Embryonic facial prominence (tissue), 1 donor: Measurements from ENCODE around the gene STAT5B.
"Not testable (repeated sequence)": the region's sequence is repeated elsewhere in the genome, so short reads cannot be mapped to it uniquely, and the experiment has no call there.

Experiments used
- DNase-seq: peaks from one replicate; pipeline ENCODE4 v3.0.0-alpha.2; 2016; ENCODE audit errors: extremely low spot score

The STAT5B gene

DNA sequence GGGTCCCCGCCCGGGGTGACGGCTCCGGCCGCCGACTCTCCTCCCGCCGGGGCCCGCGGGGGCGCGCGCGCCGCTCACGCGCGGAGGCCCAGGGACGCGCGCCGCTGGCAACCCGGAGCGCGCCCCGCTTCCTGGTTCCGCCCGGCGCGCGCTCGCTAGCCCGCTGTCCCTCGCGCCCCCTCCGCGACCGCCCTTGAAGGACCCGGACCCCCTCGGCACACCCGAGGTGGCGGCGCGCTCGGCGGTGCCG, at the start of gene STAT5B:
STAT5B (minus strand) TSS at position 33 of the 250 bp plus-strand sequence. CDS start 44,264 bp downstream, outside the sequence.
- DNase-seq, result no peak

DNA sequence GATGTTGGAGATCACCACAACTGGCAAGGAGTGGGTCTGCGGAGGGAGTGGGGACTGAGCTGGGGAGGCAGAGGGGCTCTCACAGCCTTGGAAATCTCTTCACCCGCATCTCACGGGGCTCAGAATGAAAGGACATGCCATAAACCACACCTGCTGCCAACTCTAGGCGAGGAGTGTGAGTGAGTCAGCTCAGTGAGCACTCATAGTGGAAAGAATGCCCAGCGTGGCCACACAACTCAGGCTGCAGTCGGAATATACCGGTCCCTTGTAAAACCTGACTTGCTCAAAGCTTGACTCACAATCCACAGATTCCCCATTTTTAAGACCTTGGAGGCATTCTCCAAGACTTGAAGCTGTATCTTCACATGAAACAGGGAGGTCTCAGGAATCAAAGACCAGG, 48.8 kb upstream of the STAT5B start:
- DNase-seq, result no peak

DNA sequence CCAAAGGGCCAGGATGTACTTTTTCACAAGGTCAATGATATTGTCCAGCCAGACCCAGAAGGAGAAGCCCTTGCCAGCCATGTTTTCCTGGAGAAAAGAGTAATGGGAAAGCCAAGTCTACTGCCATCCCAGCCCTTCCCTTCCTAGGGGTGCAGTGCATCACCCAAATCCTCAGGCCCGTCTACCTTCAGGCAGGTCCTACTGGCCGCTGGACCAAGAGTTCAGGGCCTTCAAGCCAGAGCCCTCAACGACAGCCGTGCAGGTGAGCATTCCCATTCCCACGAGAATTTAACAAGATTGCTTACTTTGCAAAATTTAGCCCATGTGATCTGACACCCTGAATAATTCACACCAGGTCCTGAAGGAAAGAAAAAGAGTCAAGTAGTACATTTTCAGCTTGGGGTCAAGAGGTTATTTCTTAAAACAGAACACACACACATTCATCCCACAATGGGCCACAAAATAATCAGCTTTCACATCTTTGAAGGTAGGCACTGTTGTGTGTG, 47.1 kb upstream of the STAT5B start:
- DNase-seq, result no peak

DNA sequence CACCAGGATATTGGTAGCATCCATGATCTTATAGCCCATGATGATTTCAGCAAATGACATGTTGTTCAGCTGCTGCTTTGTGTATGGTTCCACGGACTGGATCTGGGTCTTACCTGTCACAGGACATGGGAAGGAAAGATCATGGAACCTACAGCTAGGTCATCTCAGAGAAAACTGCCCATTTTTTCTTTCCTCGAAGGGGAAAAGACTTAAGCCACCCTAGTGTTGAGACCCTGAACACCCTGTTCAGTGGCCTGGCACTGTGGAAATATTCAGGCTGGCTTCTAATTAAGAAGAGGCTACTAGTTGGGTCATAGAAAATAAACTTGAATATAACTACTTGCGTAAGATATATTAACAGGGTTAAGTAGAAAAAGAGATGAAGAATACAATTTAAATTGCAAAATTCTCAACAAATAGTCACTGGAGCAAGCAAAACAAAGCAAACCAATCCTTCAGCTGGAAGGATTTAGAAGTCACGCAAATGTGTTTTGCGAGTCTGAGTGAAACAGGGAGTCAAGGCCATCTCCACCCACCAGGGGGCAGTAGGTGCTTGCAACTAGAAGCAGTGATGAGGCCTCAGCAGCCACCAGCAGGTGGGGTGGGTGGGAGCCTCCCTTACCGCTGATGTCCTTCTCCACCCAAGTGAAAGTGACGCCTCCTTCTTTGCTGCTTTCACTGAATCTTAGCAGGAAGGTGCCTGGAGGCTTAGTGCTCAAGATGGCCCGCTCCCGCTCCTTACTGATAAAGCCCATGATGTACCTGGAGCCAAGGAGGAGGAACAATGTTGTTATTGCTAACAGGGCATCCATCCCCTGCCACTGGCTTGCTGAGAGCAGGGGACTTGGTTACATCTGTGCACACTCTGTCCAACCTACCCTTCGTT, 46.4 kb upstream of the STAT5B start:
- DNase-seq, result peak; percentile 70

DNA sequence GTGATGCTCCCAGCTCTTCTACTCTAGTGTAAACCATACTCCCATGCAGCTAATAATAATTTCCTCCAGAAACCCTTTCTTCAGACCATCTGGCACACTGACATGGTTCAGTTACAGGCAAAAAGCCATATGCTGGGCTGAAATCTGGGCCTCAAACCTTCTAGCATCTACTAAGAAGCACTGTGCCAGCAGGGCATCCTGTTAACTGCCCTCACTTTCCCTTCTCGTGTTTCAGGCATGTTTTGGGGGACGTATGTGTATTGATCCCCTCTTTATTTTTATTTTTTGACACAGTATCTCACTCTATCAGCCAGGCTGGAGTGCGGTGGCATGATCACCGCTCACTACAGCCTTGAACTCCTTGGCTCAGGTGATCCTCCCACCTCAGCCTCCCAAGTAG, 45.4 kb upstream of the STAT5B start:
- no peak for DNase-seq

DNA sequence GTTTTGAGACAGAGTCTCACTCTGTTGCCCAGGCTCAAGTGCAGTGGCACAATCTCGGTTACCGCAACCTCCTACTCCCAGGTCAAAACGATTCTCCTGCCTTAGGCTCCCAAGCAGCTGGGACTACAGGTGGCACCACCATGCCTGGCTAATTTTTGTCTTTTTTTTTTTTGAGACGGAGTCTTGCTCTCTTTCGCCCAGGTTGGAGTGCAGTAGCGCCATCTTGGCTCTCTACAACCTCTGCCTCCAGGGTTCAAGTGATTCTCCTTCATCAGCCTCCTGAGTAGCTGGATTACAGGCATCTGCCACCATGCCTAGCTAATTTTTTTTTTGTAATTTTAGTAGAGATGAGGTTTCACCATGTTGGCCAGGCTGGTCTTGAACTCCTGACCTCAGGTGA, 41.8 kb upstream of the STAT5B start:
- DNase-seq, result not testable (repeated sequence)

DNA sequence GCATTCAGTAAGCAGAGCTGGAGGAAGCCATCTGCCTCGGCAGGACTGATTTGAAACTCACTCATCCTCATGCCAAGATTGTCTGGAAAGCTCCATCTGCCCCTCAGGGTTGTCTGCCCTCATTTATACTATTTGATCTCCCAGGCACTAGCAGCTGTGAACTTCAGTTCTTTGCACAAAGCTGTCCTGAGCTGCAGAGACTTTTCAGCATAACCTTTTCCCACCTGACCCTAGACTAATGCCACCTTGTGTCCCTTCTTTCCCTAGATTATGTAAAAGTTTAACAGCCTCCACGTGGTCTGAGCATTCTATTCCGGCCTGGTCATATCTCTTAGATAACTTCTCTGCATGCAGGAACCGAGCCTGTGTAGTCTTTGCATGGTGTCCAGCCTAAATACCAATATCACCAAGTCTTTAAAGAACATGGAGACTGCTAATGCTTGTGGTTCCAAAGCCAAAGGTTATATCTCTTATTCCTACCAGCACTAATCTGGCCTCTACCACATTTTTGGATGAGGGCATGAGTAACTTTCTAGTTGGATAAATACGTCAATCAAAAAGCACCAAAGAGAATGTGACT, 41.2 kb upstream of the STAT5B start:
- DNase-seq, result no peak

DNA sequence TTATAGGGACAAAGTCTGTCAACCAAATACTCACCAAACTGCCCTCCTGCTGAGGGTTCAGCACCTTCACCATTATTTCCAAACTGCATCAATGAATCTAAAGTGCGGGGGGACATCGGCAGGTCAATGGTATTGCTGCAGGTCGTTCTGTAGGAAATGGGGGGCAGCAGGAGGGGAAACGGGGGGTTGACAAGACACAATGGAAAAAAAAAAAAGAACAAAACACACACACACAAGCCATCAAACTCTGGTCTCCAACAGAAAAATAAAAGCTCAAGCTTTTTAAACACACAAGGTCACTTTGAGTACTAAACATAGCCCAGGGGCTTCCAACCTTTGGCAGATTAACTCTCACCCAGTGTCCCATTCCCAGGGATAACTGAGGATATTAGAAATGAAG, 40.6 kb upstream of the STAT5B start:
- DNase-seq, result no peak

DNA sequence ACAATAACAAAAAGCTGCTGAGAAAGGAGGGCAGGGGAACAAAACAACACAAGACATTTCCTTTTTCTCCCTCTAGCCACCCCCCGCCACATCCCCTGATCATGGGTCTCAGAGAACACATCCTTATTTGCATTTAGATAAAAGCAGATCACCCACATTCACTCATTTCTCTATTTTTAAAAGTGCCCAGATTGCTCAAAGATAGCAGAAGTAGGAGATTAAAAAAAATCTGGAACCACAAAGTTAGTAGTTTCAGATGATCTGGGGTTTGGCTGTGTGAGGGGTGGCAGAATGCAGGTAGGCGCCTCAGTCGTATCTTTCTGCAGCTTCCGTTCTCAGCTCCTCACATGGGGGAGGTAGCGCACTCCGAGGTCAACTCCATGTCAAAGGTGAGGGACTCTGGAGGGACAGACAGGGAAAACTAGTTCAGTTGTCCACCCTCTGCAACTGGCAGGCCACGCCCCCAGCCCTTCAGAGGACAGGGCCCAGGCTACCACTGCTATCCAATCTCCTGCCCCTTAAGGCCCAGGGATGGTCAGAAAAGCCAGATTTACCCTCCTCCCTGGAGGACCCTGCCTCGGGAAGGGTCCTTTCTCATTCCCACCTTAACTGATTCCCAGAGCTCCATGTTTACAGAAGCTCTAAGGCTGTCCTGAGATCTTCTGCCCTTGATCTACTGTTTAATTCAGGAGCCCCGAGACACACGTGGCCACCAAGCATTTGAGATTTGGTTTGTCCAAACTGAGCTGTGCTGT, 39.4 kb upstream of the STAT5B start:
- no peak for DNase-seq

DNA sequence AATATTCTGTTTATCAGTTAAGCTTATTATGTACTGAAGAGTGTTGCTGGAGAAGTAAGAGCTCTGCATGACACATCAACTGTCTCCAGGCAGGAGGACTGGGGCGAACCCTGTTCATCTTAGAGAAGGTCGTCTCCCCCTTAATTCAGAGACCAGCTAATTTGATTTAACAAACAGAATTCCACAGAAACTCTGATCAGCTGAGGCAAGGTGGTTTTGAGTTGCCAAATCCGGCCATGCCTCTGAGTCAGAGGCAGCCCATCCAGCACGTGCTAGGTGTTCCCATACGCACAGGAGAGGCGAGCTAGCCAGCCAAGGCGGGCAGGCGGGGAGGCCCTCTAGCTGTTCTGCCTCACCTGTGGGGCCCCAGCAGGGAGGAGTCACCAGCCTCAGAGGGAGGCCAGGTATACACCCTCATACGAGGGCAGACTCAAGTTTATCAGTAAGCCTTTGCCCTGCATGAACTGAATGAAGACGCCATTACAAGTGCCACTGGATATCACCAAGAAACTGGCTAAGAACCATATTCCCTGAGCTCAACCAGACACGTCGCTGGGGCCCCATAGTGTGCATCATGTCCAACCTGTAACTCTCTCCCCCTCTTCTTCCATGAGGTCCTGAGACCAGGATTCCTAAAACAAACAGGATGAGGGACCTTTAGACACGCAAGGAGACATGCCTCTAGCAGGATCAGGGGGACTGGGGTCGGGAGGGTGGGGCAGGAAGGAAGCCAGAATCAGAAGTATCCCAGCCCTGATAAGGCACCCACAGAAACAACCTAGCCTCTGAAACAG, 37.8 kb upstream of the STAT5B start:
- DNase-seq, result no peak

DNA sequence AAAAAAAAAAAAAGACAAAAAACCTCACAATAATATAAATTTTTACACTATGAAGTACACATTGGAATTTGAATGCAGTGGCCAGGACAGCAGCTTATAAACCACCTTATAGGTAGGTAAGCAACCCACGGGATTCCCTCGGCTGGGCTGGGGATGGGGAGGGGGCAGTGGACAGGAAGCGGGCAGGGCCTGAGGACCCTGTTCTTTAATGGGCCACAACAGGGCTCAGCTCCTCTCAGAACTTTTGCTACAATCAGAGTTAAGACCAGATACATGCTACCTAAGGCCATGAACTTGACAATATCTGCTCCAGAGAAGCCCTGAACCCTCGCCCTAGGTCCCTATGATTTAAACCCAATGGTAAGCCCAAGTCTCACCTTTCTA, 37.2 kb upstream of the STAT5B start:
- no peak for DNase-seq

DNA sequence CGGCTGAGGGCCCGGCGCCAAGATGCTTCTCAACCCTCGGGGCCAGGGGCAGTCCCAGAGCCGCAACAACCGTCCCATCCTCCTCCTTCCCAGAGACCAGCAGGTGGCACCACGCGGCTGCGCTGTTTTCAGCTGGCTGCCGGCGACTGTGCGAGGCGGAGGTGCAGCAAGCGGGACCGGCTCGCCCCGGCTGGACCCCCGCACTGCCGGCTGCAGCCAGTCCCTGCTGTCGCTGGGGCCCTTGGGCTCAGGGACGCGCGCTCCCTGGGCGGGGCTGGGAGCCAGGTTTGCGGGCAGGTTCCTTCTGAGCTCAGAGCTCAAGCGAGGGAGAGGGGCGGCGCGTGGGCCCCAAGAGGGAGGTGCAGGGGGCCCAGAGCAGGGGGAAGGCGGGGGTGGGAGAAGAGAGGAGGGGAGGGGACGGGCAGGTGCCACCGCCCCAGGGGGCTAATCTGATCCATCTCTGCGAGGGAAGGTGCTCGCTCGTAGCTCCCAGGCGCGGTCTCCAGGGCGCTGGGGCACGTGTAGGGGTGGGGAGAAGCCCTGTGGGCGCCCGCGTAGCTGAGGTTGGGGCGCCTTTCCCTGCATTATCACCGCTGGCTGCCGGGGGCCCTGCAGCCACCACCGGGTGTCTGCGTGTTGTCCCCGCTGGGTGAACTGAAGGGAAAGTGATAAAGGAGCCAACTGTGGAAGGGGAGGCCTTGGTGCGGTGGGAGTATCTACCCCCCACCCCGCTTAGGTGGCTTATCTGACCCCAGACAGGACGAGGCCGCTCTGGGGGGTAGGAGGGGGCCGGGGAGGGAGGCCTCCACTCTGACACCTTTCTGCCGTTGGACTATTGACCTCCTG, 36.3 kb upstream of the STAT5B start:
- DNase-seq, result no peak

DNA sequence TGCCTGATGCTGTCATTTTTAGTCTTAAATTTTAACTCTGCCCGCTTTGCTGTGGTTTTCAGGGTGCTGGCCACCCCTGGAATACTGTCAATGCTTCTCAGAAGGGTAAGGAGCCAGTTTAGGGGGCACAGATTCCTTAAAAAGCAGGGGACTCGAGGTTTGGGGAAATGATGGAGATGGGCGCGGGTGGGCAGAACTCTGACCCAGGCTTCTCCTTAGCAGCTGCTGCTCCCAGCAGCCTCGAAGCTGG, 35.8 kb upstream of the STAT5B start:
- no peak for DNase-seq

DNA sequence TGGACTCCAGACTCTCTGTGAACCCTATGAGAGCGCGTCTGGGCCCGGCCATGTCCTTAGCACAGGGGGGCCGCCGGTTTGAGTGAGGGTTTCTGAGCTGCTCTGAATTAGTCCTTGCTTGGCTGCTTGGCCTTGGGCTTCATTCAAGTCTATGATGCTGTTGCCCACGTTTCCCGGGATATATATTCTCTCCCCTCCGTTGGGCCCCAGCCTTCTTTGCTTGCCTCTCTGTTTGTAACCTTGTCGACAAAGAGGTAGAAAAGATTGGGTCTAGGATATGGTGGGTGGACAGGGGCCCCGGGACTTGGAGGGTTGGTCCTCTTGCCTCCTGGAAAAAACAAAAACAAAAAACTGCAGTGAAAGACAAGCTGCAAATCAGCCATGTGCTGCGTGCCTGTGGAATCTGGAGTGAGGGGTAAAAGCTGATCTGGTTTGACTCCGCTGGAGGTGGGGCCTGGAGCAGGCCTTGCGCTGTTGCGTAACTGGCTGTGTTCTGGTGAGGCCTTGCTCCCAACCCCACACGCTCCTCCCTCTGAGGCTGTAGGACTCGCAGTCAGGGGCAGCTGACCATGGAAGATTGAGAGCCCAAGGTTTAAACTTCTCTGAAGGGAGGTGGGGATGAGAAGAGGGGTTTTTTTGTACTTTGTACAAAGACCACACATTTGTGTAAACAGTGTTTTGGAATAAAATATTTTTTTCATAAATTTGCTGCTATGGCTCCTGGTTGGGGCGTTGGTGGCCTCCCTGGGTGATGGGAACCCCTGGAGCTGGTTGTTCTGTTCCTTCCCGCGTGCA, 35.2 kb upstream of the STAT5B start:
- peak; percentile 78 for DNase-seq

DNA sequence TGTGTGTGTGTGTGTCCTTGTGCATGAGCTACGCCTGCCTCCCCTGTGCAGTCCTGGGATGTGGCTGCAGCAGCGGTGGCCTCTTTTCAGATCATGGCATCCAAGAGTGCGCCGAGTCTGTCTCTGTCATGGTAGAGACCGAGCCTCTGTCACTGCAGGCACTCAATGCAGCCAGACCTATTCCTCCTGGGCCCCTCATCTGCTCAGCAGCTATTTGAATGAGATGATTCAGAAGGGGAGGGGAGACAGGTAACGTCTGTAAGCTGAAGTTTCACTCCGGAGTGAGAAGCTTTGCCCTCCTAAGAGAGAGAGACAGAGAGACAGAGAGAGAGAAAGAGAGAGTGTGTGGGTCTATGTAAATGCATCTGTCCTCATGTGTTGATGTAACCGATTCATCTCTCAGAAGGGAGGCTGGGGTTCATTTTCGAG, 34.6 kb upstream of the STAT5B start:
- no peak for DNase-seq

DNA sequence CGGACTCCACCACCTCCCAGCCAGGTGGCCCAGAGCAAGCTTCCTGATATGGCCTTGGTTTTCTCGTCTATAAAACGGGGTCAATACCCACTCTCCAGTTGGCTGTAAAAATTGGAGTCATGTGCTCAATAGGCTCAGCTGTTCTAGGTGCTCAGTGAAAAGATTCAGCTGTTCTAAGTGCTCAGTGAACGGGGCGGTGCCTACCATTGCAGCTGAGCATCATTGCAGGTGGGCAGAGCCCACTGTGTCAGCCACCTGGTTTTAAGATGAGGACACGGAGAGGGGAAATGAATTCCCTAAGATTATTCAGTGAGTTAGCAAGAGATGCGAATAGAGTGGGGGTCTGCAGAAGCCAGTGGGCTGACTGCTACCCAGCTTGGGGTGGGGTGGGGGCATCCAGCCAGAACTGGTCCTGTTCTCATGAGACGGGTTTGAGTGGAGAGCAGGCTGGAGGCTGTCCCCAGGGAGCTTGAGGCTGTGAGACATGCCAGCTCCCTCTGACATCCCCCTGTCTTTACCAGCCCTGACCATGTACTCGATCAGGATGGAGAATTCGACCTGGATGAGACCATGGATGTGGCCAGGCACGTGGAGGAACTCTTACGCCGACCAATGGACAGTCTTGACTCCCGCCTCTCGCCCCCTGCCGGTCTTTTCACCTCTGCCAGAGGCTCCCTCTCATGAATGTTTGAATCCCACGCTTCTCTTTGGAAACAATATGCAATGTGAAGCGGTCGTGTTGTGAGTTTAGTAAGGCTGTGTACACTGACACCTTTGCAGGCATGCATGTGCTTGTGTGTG, 34.0 kb upstream of the STAT5B start:
- no peak for DNase-seq

DNA sequence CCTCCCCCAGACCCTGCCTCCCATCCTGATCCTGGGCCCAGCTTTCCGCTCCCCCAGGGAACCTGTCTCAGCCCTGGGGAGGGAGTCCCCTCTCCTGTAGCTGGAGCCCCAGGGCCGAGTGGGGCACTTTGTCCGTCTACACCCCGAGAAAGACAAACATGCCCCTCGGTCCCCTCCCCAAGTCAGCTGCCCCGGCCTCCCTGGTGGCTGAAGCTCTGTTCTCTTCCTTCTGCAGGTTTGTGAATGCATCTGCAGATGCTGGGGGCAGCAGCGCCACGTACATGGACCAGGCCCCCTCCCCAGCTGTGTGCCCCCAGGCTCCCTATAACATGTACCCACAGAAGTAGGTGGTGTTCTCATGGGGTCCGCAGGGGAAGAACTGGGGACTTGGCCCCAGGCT, 33.0 kb upstream of the STAT5B start:
- DNase-seq, result no peak

DNA sequence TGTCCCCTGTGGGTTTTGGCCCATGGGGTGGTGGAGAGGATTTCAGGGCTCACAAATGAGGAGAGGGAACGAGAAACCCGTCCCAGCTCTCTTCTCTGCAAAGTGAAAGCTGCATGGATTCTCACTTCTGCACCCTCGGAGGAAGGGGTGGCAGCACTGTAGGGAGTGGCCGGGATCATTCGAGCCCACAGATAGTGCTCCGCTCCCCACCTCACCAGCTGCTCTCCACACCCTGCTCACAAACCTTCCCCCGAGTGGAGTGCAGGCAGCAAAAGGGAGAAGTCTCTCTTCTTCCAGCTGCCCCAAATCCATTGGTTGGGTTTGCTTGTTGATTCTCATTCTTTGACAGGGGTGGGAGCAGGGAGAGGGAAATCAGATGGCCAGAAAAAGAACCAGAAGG, 32.3 kb upstream of the STAT5B start:
- no peak for DNase-seq

DNA sequence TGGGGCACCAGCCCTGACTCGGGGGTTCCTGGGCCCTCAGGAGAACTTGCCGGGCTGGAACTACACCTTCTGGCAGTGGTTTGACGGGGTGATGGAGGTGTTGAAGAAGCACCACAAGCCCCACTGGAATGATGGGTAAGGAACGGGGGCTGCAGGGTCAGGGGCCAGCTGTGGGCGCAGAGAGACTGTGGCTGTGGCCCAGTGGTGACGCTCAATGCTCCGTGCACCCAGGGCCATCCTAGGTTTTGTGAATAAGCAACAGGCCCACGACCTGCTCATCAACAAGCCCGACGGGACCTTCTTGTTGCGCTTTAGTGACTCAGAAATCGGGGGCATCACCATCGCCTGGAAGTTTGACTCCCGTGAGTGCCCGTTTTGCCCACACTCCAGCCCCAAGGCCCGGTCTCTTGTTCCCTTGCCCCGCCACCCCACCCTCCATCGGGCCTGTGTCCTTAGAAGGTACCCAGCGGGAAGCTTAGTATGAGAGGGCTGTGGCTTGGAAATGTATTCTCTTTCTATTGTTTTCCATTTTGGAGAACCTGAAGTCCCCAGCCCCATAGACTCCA, 31.3 kb upstream of the STAT5B start:
- no peak for DNase-seq

DNA sequence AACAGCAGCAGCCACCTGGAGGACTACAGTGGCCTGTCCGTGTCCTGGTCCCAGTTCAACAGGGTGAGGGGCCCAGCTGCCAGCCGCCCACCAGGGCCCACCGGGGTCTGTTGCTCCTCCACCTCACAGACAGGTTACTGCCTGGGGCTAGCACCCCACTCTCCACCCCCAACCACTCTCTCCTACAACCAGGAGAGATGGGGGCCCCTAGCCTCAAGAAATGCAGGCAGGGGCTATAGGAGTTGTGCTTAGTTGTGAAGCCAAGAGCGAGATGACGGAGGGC, 30.1 kb upstream of the STAT5B start:
- DNase-seq, result no peak
